H1 (cell line): ENCODE data around the gene PSMB5. TPM values are rescaled to one million over a fixed set of nuclear protein-coding genes. Genes with fewer than 3 reads are reported as not detected.

ENCODE experiments used
- CTCF ChIA-PET: fragments of 300-600 bp; sonication (Branson Sonifier 250); formaldehyde crosslinking; loops from one replicate; lab custom pipeline; 2021; ENCODE audit not compliant: partially characterized antibody; lab: Charles Lee
- POLR2A ChIA-PET: fragments of 300-600 bp; sonication (Branson Sonifier 250); formaldehyde crosslinking; loops from one replicate; lab custom pipeline; 2021; ENCODE audit warnings: inconsistent platforms; ENCODE audit not compliant: partially characterized antibody; lab: Charles Lee
- DNase-seq, 2 experiments: peaks; one replicate each; pipeline versions ENCODE4 v3.0.0 to v3.0.0-alpha.2; 2010 to 2022; ENCODE audit warnings: low spot score in 2 of 2, low read depth in 1 of 2, mixed read lengths in 1 of 2
- FAIRE-seq: peaks from 2 replicates; lab custom pipeline; 2011; peaks lifted over from hg19 to GRCh38; lab: Jason Lieb, UNC
- H2AFZ ChIP-seq: 2 replicates; pipeline ENCODE4 v1.8.1; 2012; ENCODE audit warnings: low read length, inconsistent platforms
- H2AK5ac ChIP-seq: 2 replicates; pipeline ENCODE4 v1.6.1; 2013; ENCODE audit warnings: low read depth, low read length
- H2BK120ac ChIP-seq: replicated peaks from 2 replicates; pipeline ENCODE3; 2013; ENCODE audit warnings: low read depth, low read length, inconsistent platforms
- H2BK12ac ChIP-seq: 2 replicates; pipeline ENCODE4 v1.6.1; 2013; ENCODE audit warnings: low read depth, low read length
- H2BK15ac ChIP-seq: 2 replicates; pipeline ENCODE4 v1.6.1; 2013; ENCODE audit warnings: low read length
- H2BK20ac ChIP-seq: 2 replicates; pipeline ENCODE4 v1.6.1; 2013; ENCODE audit warnings: low read length
- H2BK5ac ChIP-seq: 2 replicates; pipeline ENCODE4 v1.6.1; 2013; ENCODE audit warnings: low read depth, low read length
- H3K14ac ChIP-seq: 2 replicates; pipeline ENCODE4 v1.6.1; 2013; ENCODE audit warnings: inconsistent platforms; ENCODE audit not compliant: insufficient read length
- H3K18ac ChIP-seq: 2 replicates; pipeline ENCODE4 v1.6.1; 2013; ENCODE audit warnings: low read length; ENCODE audit errors: extremely low read depth
- H3K23ac ChIP-seq: 2 replicates; pipeline ENCODE4 v1.6.1; 2013; ENCODE audit warnings: inconsistent platforms; ENCODE audit not compliant: insufficient read length
- H3K23me2 ChIP-seq: 2 replicates; pipeline ENCODE4 v1.6.1; 2013; ENCODE audit warnings: low read depth, low read length
- H3K27ac ChIP-seq: 2 replicates; pipeline ENCODE4 v1.6.1; 2011; ENCODE audit warnings: low read depth, low read length, inconsistent platforms
- H3K27me3 ChIP-seq, 4 experiments: replicated peaks in 1 of 4; 1 replicate in 1 of 4; 2 replicates in 3 of 4; pipeline versions ENCODE4 v1.6.1 to v1.8.1; 2011 to 2013; ENCODE audit warnings: low read length in 3 of 4, mild to moderate bottlenecking in 3 of 4, inconsistent platforms in 2 of 4, mixed read lengths in 2 of 4, moderate library complexity in 1 of 4; ENCODE audit not compliant: control insufficient read depth in 3 of 4, insufficient read depth in 3 of 4; ENCODE audit errors: extremely low read depth in 1 of 4
- H3K36me3 ChIP-seq, 4 experiments: 2 replicates each; pipeline versions ENCODE4 v1.6.1 to v1.8.1; 2011 to 2013; ENCODE audit warnings: mild to moderate bottlenecking in 4 of 4, low read length in 3 of 4, moderate library complexity in 2 of 4, control low read depth in 1 of 4, inconsistent platforms in 1 of 4; ENCODE audit not compliant: insufficient read depth in 4 of 4, control insufficient read depth in 2 of 4
- H3K4ac ChIP-seq: replicated peaks from 2 replicates; pipeline ENCODE3; 2013; ENCODE audit warnings: low read length, low read depth, mixed read lengths, inconsistent platforms; ENCODE audit not compliant: insufficient read length
- H3K4me1 ChIP-seq, 4 experiments: replicated peaks in 1 of 4; 1 replicate in 1 of 4; 2 replicates in 3 of 4; pipeline versions ENCODE4 v1.6.1 to v1.8.1; 2011 to 2013; ENCODE audit warnings: low read length in 3 of 4, inconsistent platforms in 2 of 4, mixed read lengths in 1 of 4; ENCODE audit not compliant: insufficient read depth in 4 of 4, control insufficient read depth in 3 of 4
- H3K4me2 ChIP-seq, 2 experiments: 2 replicates each; pipeline versions ENCODE4 v1.6.1 to v1.8.1; 2011 to 2013; ENCODE audit warnings: low read depth in 2 of 2, low read length in 2 of 2, control low read depth in 1 of 2, inconsistent platforms in 1 of 2, mild to moderate bottlenecking in 1 of 2; ENCODE audit not compliant: insufficient read depth in 1 of 2
- H3K4me3 ChIP-seq, 4 experiments: fragments of 200-600, 300-600 bp in 1 of 4; sonication (generic), shearing (Covaris generic), sonication (Bioruptor Twin) in 1 of 4; 2 replicates each; pipeline versions ENCODE4 v1.5.1 to v1.8.1; 2011 to 2016; ENCODE audit warnings: low read length in 4 of 4, low read depth in 3 of 4, control low read depth in 2 of 4, inconsistent platforms in 2 of 4, mild to moderate bottlenecking in 2 of 4, mixed read lengths in 1 of 4, moderate library complexity in 1 of 4; ENCODE audit not compliant: insufficient read depth in 2 of 4; ENCODE audit errors: extremely low read depth in 1 of 4
- H3K56ac ChIP-seq: replicated peaks from 2 replicates; pipeline ENCODE3; 2013; ENCODE audit warnings: low read depth, mild to moderate bottlenecking, mixed read lengths, low read length, inconsistent platforms; ENCODE audit not compliant: insufficient read length
- H3K79me1 ChIP-seq: 2 replicates; pipeline ENCODE4 v1.6.1; 2013; ENCODE audit warnings: low read depth, low read length, control low read depth
- H3K79me2 ChIP-seq, 2 experiments: 2 replicates each; pipeline versions ENCODE4 v1.6.1 to v1.8.1; 2012 to 2013; ENCODE audit warnings: low read length in 2 of 2, mild to moderate bottlenecking in 2 of 2, inconsistent platforms in 1 of 2; ENCODE audit not compliant: insufficient read depth in 2 of 2, control insufficient read depth in 1 of 2
- H3K9ac ChIP-seq, 4 experiments: replicated peaks in 1 of 4; 1 replicate in 1 of 4; 2 replicates in 3 of 4; pipeline versions ENCODE4 v1.6.1 to v1.8.1; 2011 to 2013; ENCODE audit warnings: low read depth in 3 of 4, low read length in 3 of 4, control low read depth in 2 of 4, mild to moderate bottlenecking in 2 of 4, moderate library complexity in 2 of 4, inconsistent platforms in 1 of 4; ENCODE audit errors: extremely low read depth in 1 of 4
- H3K9me3 ChIP-seq, 2 experiments: 2 replicates each; pipeline versions ENCODE4 v1.6.1 to v1.8.1; 2012 to 2013; ENCODE audit warnings: mild to moderate bottlenecking in 2 of 2, moderate library complexity in 2 of 2, control low read depth in 1 of 2, inconsistent platforms in 1 of 2, low read depth in 1 of 2, low read length in 1 of 2, mixed read lengths in 1 of 2; ENCODE audit not compliant: insufficient read depth in 2 of 2
- H4K20me1 ChIP-seq, 2 experiments: replicated peaks in 1 of 2; 2 replicates each; pipeline versions ENCODE3 to v1.8.1; 2011 to 2013; ENCODE audit warnings: inconsistent platforms in 2 of 2, low read length in 2 of 2, mild to moderate bottlenecking in 1 of 2; ENCODE audit not compliant: insufficient read depth in 2 of 2, control insufficient read depth in 1 of 2
- H4K5ac ChIP-seq: 2 replicates; pipeline ENCODE4 v1.6.1; 2013; ENCODE audit warnings: low read length, low read depth, mixed read lengths, inconsistent platforms; ENCODE audit not compliant: insufficient read length
- H4K8ac ChIP-seq: 2 replicates; pipeline ENCODE4 v1.8.0; 2013; ENCODE audit warnings: mild to moderate bottlenecking, moderate library complexity, low read length, inconsistent platforms; ENCODE audit not compliant: insufficient read depth; ENCODE audit errors: extremely low read depth
- H4K91ac ChIP-seq: replicated peaks from 2 replicates; pipeline ENCODE3; 2013; ENCODE audit warnings: low read length, mixed read lengths, inconsistent platforms; ENCODE audit not compliant: insufficient read length
- EZH2 ChIP-seq: fragments of 200-600 bp; sonication (generic); IDR thresholded peaks from 2 replicates; pipeline ENCODE4 v1.7.1; 2012; ENCODE audit warnings: low read depth, mild to moderate bottlenecking, moderate library complexity, low read length, inconsistent platforms; ENCODE audit not compliant: severe bottlenecking
- GTF2F1 ChIP-seq: IDR thresholded peaks from 2 replicates; pipeline ENCODE4 v1.6.1; 2012; ENCODE audit warnings: low read depth, low read length, improper control_type of control experiment, borderline replicate concordance
- HDAC6 ChIP-seq: IDR thresholded peaks from one replicate; pipeline ENCODE4 v1.7.1; 2012; ENCODE audit warnings: low read depth, mild to moderate bottlenecking, inconsistent platforms, low read length, moderate library complexity
- SIN3A ChIP-seq, 2 experiments: IDR thresholded peaks in 1 of 2; conservative IDR thresholded peaks in 1 of 2; 2 replicates each; pipeline ENCODE4 v1.6.1; 2011 to 2012; ENCODE audit warnings: low read length in 2 of 2, improper control_type of control experiment in 1 of 2, low read depth in 1 of 2, mild to moderate bottlenecking in 1 of 2
- WGBS, 2 experiments: shearing (Covaris generic) in 1 of 2; methylation state at CpG; one replicate each; pipeline versions ENCODE4 v1.1.6 to v1.1.7; 2013 to 2015; ENCODE audit warnings: low lambda C conversion rate in 2 of 2, mixed read lengths in 2 of 2, inconsistent platforms in 1 of 2, low coverage in 1 of 2, missing lambda C conversion rate in 1 of 2; ENCODE audit not compliant: insufficient replicate concordance in 2 of 2, insufficient coverage in 1 of 2, insufficient read length in 1 of 2; ENCODE audit errors: extremely low coverage in 1 of 2, missing lambda C conversion rate in 1 of 2; 5-methylcytosine and 5-hydroxymethylcytosine counted together
- polyA plus RNA-seq, 7 experiments: library from polyadenylated mRNA; depleted of rRNA in 3 of 7; stranded (reverse) in 5 of 7; unstranded in 2 of 7; fragments of >200 nt in 5 of 7; fragments of 200-250 nt in 2 of 7; gene quantifications; 1 replicate in 5 of 7; 2 replicates in 1 of 7; 4 replicates in 1 of 7; pipeline versions ENCODE4 v1.2.1 to v1.2.3, GENCODE V29; 2011 to 2013; ENCODE audit warnings: missing spikeins in 2 of 7, mixed read lengths in 2 of 7
- total RNA-seq: library from RNA; stranded (reverse); fragmentation: NEBNext Ultra II Directional; extraction: Animal tissue kit (Norgen Biotek cat#: 25700); gene quantifications from 2 replicates; pipeline ENCODE4 v1.2.1, GENCODE V29; 2021
- TF ChIP-seq, protein P1 (sequence below), 3 experiments: IDR thresholded peaks; 1 replicate in 2 of 3; 2 replicates in 1 of 3; pipeline versions ENCODE4 v1.5.1 to v1.6.1; 2011; ENCODE audit warnings: low read length in 3 of 3, mild to moderate bottlenecking in 3 of 3, inconsistent platforms in 2 of 3, low read depth in 1 of 3, moderate library complexity in 1 of 3; ENCODE audit not compliant: insufficient read depth in 1 of 3; ENCODE audit errors: control extremely low read depth in 1 of 3
- TF ChIP-seq, protein P2 (sequence below): IDR thresholded peaks from 2 replicates; pipeline ENCODE4 v1.6.1; 2012; ENCODE audit warnings: inconsistent platforms
- TF ChIP-seq, protein P3 (sequence below): IDR thresholded peaks from 2 replicates; pipeline ENCODE4 v1.6.1; 2011; ENCODE audit warnings: low read length, improper control_type of control experiment

Gene PSMB5
- total and polyA plus RNA-seq, 2 of the 8 experiments (the other 6 are each of a cell fraction or from before 2014, with no cell fraction given) = 254 to 510 TPM

DNA sequence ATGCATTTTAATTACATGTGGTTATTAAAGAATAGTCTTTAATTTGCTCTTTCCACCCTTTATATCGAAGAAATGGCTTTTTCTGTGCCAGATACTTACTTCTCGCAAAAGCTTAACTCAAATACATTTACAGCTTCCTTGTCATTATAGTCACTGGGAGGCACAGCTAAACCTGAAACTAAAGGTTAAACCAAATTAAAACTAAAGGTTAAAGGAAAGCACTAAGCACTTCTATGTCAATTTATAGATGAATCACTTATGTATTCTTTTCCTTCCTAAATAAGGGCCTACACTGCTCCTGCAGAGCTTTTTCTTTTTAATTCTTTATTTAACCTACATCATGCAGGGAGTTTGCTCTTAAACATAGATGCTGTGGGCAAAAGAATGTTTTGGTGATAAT is 33.8 kb downstream of the PSMB5 start:
- Histone ChIP-seq H3K4me3 (no peak overlapping the region), H3K23ac (no peak overlapping the region), H4K5ac (no peak overlapping the region), H2AFZ (no peak overlapping the region), H3K9ac (no peak overlapping the region), H2BK12ac (no peak overlapping the region), H3K79me1 (no peaks in the 10 kb centered on the region; the same call in 1 of the 2 replicates), H3K23me2 (no peaks in the 10 kb centered on the region; the same call in 1 of the 2 replicates), H4K91ac (no peak overlapping the region), H3K27me3 (no peaks in the 10 kb centered on the region), H3K4ac (no peak overlapping the region), H3K36me3 (no peaks in the 10 kb centered on the region), H3K56ac (no peak overlapping the region), H3K79me2 (no peaks in the 10 kb centered on the region), H3K4me2 (no peak overlapping the region), H3K18ac (no peak overlapping the region), H3K4me1 (no peaks in the 10 kb centered on the region; a peak in 1 of 7 replicates), H2AK5ac (no peak overlapping the region), H3K9me3 (no peaks in the 10 kb centered on the region), H2BK20ac (no peak overlapping the region), H3K14ac (no peak overlapping the region), H2BK120ac (no peak overlapping the region), H2BK5ac (no peak overlapping the region), H4K8ac (no peak overlapping the region), H3K27ac (no peak overlapping the region), H2BK15ac (no peak overlapping the region), H4K20me1 (no peaks in the 10 kb centered on the region)
- TF ChIP-seq HDAC6 (no peak), SIN3A (conservative IDR thresholded peaks at IDR 0.05 in 1 of 2, IDR thresholded peaks at IDR 0.05 in 1 of 2; ENCODE audit: low read depth in 1 of 2, low read length in 2 of 2) (no peak), EZH2 (no peak), GTF2F1 (no peak)
- TF ChIP-seq, protein P1, sequence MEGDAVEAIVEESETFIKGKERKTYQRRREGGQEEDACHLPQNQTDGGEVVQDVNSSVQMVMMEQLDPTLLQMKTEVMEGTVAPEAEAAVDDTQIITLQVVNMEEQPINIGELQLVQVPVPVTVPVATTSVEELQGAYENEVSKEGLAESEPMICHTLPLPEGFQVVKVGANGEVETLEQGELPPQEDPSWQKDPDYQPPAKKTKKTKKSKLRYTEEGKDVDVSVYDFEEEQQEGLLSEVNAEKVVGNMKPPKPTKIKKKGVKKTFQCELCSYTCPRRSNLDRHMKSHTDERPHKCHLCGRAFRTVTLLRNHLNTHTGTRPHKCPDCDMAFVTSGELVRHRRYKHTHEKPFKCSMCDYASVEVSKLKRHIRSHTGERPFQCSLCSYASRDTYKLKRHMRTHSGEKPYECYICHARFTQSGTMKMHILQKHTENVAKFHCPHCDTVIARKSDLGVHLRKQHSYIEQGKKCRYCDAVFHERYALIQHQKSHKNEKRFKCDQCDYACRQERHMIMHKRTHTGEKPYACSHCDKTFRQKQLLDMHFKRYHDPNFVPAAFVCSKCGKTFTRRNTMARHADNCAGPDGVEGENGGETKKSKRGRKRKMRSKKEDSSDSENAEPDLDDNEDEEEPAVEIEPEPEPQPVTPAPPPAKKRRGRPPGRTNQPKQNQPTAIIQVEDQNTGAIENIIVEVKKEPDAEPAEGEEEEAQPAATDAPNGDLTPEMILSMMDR (IDR thresholded peaks at IDR 0.05; ENCODE audit: control extremely low read depth in 1 of 3, insufficient read depth in 1 of 3, low read depth in 1 of 3, low read length in 3 of 3) = no peak
- TF ChIP-seq, protein P2, sequence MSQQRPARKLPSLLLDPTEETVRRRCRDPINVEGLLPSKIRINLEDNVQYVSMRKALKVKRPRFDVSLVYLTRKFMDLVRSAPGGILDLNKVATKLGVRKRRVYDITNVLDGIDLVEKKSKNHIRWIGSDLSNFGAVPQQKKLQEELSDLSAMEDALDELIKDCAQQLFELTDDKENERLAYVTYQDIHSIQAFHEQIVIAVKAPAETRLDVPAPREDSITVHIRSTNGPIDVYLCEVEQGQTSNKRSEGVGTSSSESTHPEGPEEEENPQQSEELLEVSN = no peak
- TF ChIP-seq, protein P3, sequence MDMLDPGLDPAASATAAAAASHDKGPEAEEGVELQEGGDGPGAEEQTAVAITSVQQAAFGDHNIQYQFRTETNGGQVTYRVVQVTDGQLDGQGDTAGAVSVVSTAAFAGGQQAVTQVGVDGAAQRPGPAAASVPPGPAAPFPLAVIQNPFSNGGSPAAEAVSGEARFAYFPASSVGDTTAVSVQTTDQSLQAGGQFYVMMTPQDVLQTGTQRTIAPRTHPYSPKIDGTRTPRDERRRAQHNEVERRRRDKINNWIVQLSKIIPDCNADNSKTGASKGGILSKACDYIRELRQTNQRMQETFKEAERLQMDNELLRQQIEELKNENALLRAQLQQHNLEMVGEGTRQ = no peak
- FAIRE-seq (no peak), DNase-seq (no peak)
- POLR2A ChIA-PET = interaction anchor here (1.0 to 12.2 kb wide), 8 partner anchors 9 to 56 kb away, joined by 3 to 133 read pairs (median 3); partner anchors contain the start of genes AJUBA and PSMB5
- WGBS, 2 experiments = 94% methylated on average over 2 of the region's 2 CpGs; no CpG with 5 or more reads in 1 of the 2 experiments
- CTCF ChIA-PET = interaction anchor here (1.2 to 23.0 kb wide), 5 partner anchors 15 to 50 kb away, joined by 3 to 785 read pairs (median 5); partner anchors contain the start of genes CDH24 and PSMB11
